ENCODE data around the gene DHRS2. TPM values are rescaled to one million over a fixed set of nuclear protein-coding genes. Genes with fewer than 3 reads are reported as not detected.

Gene DHRS2
- polyA plus RNA-seq, 1 experiment = 0.09 TPM

DNA sequence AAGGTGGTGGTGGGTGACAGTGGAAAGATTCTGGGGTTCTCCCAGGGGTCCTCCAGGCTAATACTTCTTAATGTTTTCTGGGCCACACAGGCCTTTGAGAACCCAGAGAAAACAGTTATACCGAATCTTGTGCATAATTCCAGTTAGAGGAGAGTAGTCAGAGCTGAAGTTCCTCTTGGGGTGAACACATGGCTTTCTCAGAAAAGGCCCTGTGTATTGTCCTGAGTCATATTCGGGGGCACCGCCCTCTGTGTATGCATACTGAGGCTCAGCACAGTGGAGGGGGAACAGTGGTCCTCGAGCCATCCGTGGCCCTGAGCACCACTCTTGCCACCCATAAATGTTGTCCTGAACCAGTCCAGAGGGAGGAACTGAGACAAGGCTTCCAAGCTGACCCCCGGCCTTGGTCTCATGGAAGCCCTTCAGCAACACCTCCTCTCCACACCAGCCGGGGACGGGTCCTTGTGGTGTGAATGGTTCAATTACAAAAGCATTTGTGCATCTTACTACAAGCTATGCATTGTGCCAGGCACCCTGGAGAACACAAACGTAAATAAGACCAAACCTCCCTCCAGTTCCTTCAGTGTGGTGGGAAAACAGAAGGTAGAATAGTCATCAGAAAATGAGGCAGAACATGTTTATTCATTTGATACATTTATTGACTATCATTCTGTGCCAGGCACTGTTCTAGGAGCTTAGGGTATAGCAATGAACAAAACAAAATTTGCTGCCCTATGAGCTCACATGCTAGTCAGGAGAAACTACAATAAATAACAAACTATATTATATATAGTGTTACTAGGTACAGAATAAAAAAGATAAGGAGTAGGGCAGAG, 9.9 kb downstream of the DHRS2 start:
- CTCF ChIA-PET = interaction anchor here (0.6 to 3.7 kb wide), 2 partner anchors 14 to 1999 kb away, joined by 3 to 21 read pairs; no protein-coding TSS in a partner anchor
- POLR2A ChIA-PET = no interaction called here
- H3K27me3 ChIP-seq (ENCODE audit: control insufficient read depth, insufficient read depth, low read length) = peaks cover 3% of the 10 kb centered on the region
- no peak overlapping the region for H3K4me3 ChIP-seq (ENCODE audit: low read depth, low read length)
- no peak overlapping the region for H3K27ac ChIP-seq (ENCODE audit: low read depth, low read length)
- no peak for DNase-seq (ENCODE audit: low read depth, low spot score)
- TF ChIP-seq CTCF (IDR thresholded peaks at IDR 0.05; ENCODE audit: low read depth, low read length) = no peak
- H3K9me3 ChIP-seq (ENCODE audit: control insufficient read depth, insufficient read depth, low read length) = no peaks in the 10 kb centered on the region

DNA sequence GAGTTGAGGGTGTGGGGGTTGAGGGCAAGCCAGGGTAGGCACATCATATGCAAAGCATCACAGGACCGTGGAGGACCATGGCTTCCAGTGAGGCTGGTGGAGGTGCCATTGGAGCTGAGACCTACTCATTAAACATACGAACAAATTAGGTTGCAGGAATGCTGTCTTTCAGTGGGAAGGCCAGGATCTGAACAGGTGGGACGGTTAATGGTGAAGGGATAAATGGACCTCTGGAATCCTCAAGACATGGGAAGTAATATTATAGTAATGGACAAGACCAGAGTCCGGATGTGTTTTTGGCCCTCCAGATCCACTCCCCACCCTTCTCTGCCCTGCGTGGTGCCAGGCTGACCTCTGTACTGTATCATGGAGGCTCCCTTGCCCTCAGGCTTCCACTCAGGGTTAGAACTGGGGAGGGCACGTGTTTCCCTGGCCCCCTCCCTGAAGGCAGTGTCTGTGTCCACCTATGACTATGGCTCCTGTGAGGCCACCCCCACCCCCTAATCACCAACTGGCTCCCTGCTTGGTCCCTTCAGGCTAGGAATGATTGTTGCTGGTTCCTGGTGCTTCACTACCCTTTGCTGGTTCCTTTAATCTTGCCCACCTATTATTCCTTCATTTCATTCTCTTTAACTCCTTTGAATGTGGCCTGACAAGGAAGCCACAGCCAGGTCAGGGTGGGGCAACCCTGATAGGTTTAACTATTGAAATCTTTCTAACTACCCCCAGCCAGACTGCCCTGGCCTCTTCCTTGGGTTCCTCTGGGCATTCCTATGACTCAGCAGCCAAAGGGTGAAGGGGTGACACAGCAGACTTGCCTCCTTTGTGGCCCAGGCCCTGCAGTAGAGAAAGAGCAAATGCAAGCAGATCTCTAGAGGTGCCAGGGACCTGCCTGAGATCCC, 10.7 kb downstream of the DHRS2 start:
- CTCF ChIA-PET = interaction anchor here (0.6 to 3.7 kb wide), 3 partner anchors 15 to 2000 kb away, joined by 3 to 21 read pairs (median 3); no protein-coding TSS in a partner anchor
- no peak for TF ChIP-seq CTCF (IDR thresholded peaks at IDR 0.05; ENCODE audit: low read depth, low read length)
- Histone ChIP-seq H3K27me3 (ENCODE audit: control insufficient read depth, insufficient read depth, low read length) (peaks cover 3% of the 10 kb centered on the region), H3K4me3 (ENCODE audit: low read depth, low read length) (no peak overlapping the region), H3K9me3 (ENCODE audit: control insufficient read depth, insufficient read depth, low read length) (no peaks in the 10 kb centered on the region), H3K27ac (ENCODE audit: low read depth, low read length) (no peak overlapping the region)
- POLR2A ChIA-PET = no interaction called here
- no peak for DNase-seq (ENCODE audit: low read depth, low spot score)

DNA sequence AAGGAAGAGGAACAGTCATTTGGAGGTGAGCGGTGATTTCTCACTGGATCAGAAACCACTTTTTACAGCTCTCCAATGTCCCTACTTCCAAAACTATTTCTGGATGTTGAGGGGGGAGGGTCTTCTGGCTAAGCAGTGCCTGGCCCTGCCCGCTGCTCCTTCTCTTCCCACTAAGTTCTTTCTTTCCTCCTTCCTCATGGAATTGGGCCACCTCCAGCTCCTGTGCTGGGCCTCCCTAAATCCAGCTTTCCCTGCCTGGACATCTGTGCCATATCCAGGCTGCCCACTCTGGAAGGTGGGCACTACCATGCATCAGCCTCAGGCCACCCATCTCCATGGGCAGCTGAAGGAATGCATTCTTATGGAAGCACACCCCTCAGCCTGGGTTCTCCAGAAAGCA, 11.5 kb downstream of the DHRS2 start:
- H3K27ac ChIP-seq (ENCODE audit: low read depth, low read length) = no peak overlapping the region
- H3K4me3 ChIP-seq (ENCODE audit: low read depth, low read length) = no peak overlapping the region
- DNase-seq (ENCODE audit: low read depth, low spot score) = no peak
- ChIA-PET CTCF (interaction anchor here (0.7 to 3.7 kb wide), 2 partner anchors 16 to 263 kb away, joined by 3 to 21 read pairs; no protein-coding TSS in a partner anchor), POLR2A (no interaction called here)
- H3K27me3 ChIP-seq (ENCODE audit: control insufficient read depth, insufficient read depth, low read length) = peaks cover 3% of the 10 kb centered on the region
- no peaks in the 10 kb centered on the region for H3K9me3 ChIP-seq (ENCODE audit: control insufficient read depth, insufficient read depth, low read length)
- TF ChIP-seq CTCF (IDR thresholded peaks at IDR 0.05; ENCODE audit: low read depth, low read length) = no peak

DNA sequence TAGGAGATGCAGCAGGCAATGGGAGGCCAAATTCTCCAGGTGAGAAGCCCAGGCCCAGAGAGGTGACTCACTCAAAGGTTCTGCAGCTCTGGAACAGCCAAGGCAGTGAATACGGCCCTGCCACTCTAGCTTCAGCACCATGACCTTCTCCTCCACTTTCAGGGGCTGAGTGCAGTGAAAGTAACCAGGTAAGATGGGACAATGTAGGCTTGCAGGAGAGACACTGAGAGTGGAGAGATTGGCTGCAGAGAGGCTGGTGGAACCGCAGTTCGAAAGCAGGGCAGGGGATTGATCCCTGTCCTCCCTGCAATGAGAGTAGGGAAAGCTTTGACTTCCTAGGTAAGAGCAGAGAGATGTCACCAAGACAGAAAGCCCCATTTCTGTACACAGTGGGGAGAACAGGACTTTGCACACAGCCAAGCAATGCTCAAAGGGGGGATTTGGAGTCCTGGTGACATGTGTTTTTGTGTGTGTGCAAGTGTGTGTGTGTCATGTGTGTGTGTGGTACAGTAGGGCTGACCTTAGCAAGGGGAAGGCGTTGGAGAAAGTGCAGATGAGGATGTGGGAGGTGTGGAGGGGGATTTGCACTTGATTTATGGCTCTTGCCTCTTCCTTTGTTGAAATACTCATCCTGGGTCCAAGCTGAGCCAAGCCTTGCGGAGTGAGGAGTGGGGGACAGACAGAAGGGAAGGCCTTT, 12.7 kb downstream of the DHRS2 start:
- H3K27ac ChIP-seq (ENCODE audit: low read depth, low read length) = no peak overlapping the region
- H3K27me3 ChIP-seq (ENCODE audit: control insufficient read depth, insufficient read depth, low read length) = peaks cover 3% of the 10 kb centered on the region
- no peaks in the 10 kb centered on the region for H3K9me3 ChIP-seq (ENCODE audit: control insufficient read depth, insufficient read depth, low read length)
- DNase-seq (ENCODE audit: low read depth, low spot score) = no peak
- H3K4me3 ChIP-seq (ENCODE audit: low read depth, low read length) = no peak overlapping the region
- POLR2A ChIA-PET = no interaction called here
- CTCF ChIA-PET = interaction anchor here (1.4 kb wide), 1 partner anchor 17 kb away, joined by 5 read pairs; no protein-coding TSS in a partner anchor
- no peak for TF ChIP-seq CTCF (IDR thresholded peaks at IDR 0.05; ENCODE audit: low read depth, low read length)
